ENCODE measurements around the gene CCND2. TPM values are rescaled to one million over a fixed set of nuclear protein-coding genes. Genes with fewer than 3 reads are reported as not detected.

CCND2 gene
- total and polyA plus RNA-seq, 2 of the 8 experiments (the other 6 are each of a cell fraction or from before 2014, with no cell fraction given): 41.7 to 223 TPM

DNA sequence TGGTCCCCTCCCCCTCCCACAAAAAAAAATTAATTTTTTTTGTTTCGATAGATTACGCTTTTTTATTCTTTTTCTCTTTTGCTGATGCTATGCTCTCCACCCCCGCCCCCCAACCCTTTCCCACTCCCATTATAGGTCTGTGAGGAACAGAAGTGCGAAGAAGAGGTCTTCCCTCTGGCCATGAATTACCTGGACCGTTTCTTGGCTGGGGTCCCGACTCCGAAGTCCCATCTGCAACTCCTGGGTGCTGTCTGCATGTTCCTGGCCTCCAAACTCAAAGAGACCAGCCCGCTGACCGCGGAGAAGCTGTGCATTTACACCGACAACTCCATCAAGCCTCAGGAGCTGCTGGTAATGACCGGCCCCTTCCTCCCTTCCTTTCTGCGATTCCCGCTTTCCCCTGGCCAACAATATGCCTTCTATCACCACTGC, 2.3 kb downstream of the CCND2 start (continued):
- TF ChIP-seq CREB1 (IDR thresholded peaks at IDR 0.05): no peak
- no peak for TF ChIP-seq CBX5 (IDR thresholded peaks at IDR 0.05; ENCODE audit: low read depth, low read length)
